ENCODE data around the gene SLC12A8.

The SLC12A8 gene

GRCh38 chr3:125107861-125108567 lies 104.5 kb downstream of the SLC12A8 start:
- DNase-seq: no peak
- POLR2A ChIA-PET: interaction anchor here (0.6 kb wide), 1 partner anchor 64 kb away, joined by 3 read pairs; no protein-coding TSS in a partner anchor
- Histone ChIP-seq H3K27ac (ENCODE audit: insufficient read depth in 1 of 2, low read depth in 1 of 2, low read length in 2 of 2, poor library complexity in 1 of 2, severe bottlenecking in 2 of 2) (no peak overlapping the region), H3K27me3 (replicated peaks in 2 of 5; ENCODE audit: control insufficient read depth in 4 of 5, insufficient read depth in 5 of 5, low read length in 4 of 5) (no peaks in the 10 kb centered on the region), H3K4me3 (ENCODE audit: control insufficient read depth in 1 of 7, extremely low read depth in 1 of 7, insufficient read depth in 4 of 7, low read depth in 2 of 7, low read length in 6 of 7) (no peak overlapping the region), H3K36me3 (ENCODE audit: control insufficient read depth in 4 of 4, insufficient read depth in 4 of 4, low read length in 3 of 4) (no peaks in the 10 kb centered on the region), H3K4me1 (ENCODE audit: control extremely low read depth in 1 of 4, control insufficient read depth in 4 of 4, insufficient read depth in 4 of 4, low read length in 3 of 4) (no peaks in the 10 kb centered on the region), H3K9me3 (ENCODE audit: control extremely low read depth in 1 of 5, control insufficient read depth in 4 of 5, insufficient read depth in 2 of 5, low read depth in 1 of 5, low read length in 4 of 5) (no peaks in the 10 kb centered on the region)
- 84% methylated on average over 12 of the region's 13 CpGs for WGBS (ENCODE audit: insufficient coverage)
- CTCF ChIA-PET: interaction anchor here (0.6 kb wide), 2 partner anchors 13 to 31 kb away, joined by 3 to 4 read pairs; no protein-coding TSS in a partner anchor

GRCh38 chr3:125107363-125107762 lies 105.2 kb downstream of the SLC12A8 start:
- ChIA-PET POLR2A (no interaction called here), CTCF (no interaction called here)
- WGBS (ENCODE audit: insufficient coverage): 93% methylated on average over 2 of the region's 3 CpGs
- Histone ChIP-seq H3K27me3 (replicated peaks in 2 of 5; ENCODE audit: control insufficient read depth in 4 of 5, insufficient read depth in 5 of 5, low read length in 4 of 5) (no peaks in the 10 kb centered on the region), H3K27ac (ENCODE audit: insufficient read depth in 1 of 2, low read depth in 1 of 2, low read length in 2 of 2, poor library complexity in 1 of 2, severe bottlenecking in 2 of 2) (no peak overlapping the region), H3K9me3 (ENCODE audit: control extremely low read depth in 1 of 5, control insufficient read depth in 4 of 5, insufficient read depth in 2 of 5, low read depth in 1 of 5, low read length in 4 of 5) (no peaks in the 10 kb centered on the region), H3K36me3 (ENCODE audit: control insufficient read depth in 4 of 4, insufficient read depth in 4 of 4, low read length in 3 of 4) (no peaks in the 10 kb centered on the region), H3K4me1 (ENCODE audit: control extremely low read depth in 1 of 4, control insufficient read depth in 4 of 4, insufficient read depth in 4 of 4, low read length in 3 of 4) (no peaks in the 10 kb centered on the region), H3K4me3 (ENCODE audit: control insufficient read depth in 1 of 7, extremely low read depth in 1 of 7, insufficient read depth in 4 of 7, low read depth in 2 of 7, low read length in 6 of 7) (no peak overlapping the region)
- DNase-seq: no peak

GRCh38 chr3:125105116-125105515 lies 107.4 kb downstream of the SLC12A8 start:
- CTCF ChIA-PET: no interaction called here
- no peak for DNase-seq
- WGBS (ENCODE audit: insufficient coverage): 100% methylated on average over 1 of the region's 1 CpG
- H3K36me3 ChIP-seq (ENCODE audit: control insufficient read depth in 4 of 4, insufficient read depth in 4 of 4, low read length in 3 of 4): no peaks in the 10 kb centered on the region
- H3K27ac ChIP-seq (ENCODE audit: insufficient read depth in 1 of 2, low read depth in 1 of 2, low read length in 2 of 2, poor library complexity in 1 of 2, severe bottlenecking in 2 of 2): no peak overlapping the region
- no peak overlapping the region for H3K4me3 ChIP-seq (ENCODE audit: control insufficient read depth in 1 of 7, extremely low read depth in 1 of 7, insufficient read depth in 4 of 7, low read depth in 2 of 7, low read length in 6 of 7)
- POLR2A ChIA-PET: no interaction called here
- no peaks in the 10 kb centered on the region for H3K9me3 ChIP-seq (ENCODE audit: control extremely low read depth in 1 of 5, control insufficient read depth in 4 of 5, insufficient read depth in 2 of 5, low read depth in 1 of 5, low read length in 4 of 5)
- no peaks in the 10 kb centered on the region for H3K27me3 ChIP-seq (replicated peaks in 2 of 5; ENCODE audit: control insufficient read depth in 4 of 5, insufficient read depth in 5 of 5, low read length in 4 of 5)
- H3K4me1 ChIP-seq (ENCODE audit: control extremely low read depth in 1 of 4, control insufficient read depth in 4 of 4, insufficient read depth in 4 of 4, low read length in 3 of 4): no peaks in the 10 kb centered on the region

- Histone ChIP-seq H3K9me3 (ENCODE audit: control extremely low read depth in 1 of 5, control insufficient read depth in 4 of 5, insufficient read depth in 2 of 5, low read depth in 1 of 5, low read length in 4 of 5) (peaks cover 0 to 3% (median 0%) of the 10 kb centered on the region in 5 experiments), H3K36me3 (ENCODE audit: control insufficient read depth in 4 of 4, insufficient read depth in 4 of 4, low read length in 3 of 4) (no peaks in the 10 kb centered on the region), H3K27ac (ENCODE audit: insufficient read depth in 1 of 2, low read depth in 1 of 2, low read length in 2 of 2, poor library complexity in 1 of 2, severe bottlenecking in 2 of 2) (no peak overlapping the region), H3K4me3 (ENCODE audit: control insufficient read depth in 1 of 7, extremely low read depth in 1 of 7, insufficient read depth in 4 of 7, low read depth in 2 of 7, low read length in 6 of 7) (no peak overlapping the region), H3K4me1 (ENCODE audit: control extremely low read depth in 1 of 4, control insufficient read depth in 4 of 4, insufficient read depth in 4 of 4, low read length in 3 of 4) (no peaks in the 10 kb centered on the region), H3K27me3 (replicated peaks in 2 of 5; ENCODE audit: control insufficient read depth in 4 of 5, insufficient read depth in 5 of 5, low read length in 4 of 5) (no peaks in the 10 kb centered on the region)
- CTCF ChIA-PET: no interaction called here
- no peak for DNase-seq
- POLR2A ChIA-PET: no interaction called here
- WGBS (ENCODE audit: insufficient coverage): no CpG with 5 or more reads among the region's 1 CpG
These were observed 107.9 kb downstream of the SLC12A8 start for GRCh38 chr3:125104639-125105038.

GRCh38 chr3:125103406-125103805 lies 109.1 kb downstream of the SLC12A8 start:
- Histone ChIP-seq H3K4me3 (ENCODE audit: control insufficient read depth in 1 of 7, extremely low read depth in 1 of 7, insufficient read depth in 4 of 7, low read depth in 2 of 7, low read length in 6 of 7) (no peak overlapping the region), H3K4me1 (ENCODE audit: control extremely low read depth in 1 of 4, control insufficient read depth in 4 of 4, insufficient read depth in 4 of 4, low read length in 3 of 4) (no peaks in the 10 kb centered on the region), H3K36me3 (ENCODE audit: control insufficient read depth in 4 of 4, insufficient read depth in 4 of 4, low read length in 3 of 4) (no peaks in the 10 kb centered on the region), H3K9me3 (ENCODE audit: control extremely low read depth in 1 of 5, control insufficient read depth in 4 of 5, insufficient read depth in 2 of 5, low read depth in 1 of 5, low read length in 4 of 5) (peaks cover 0 to 4% (median 3%) of the 10 kb centered on the region in 5 experiments), H3K27ac (ENCODE audit: insufficient read depth in 1 of 2, low read depth in 1 of 2, low read length in 2 of 2, poor library complexity in 1 of 2, severe bottlenecking in 2 of 2) (no peak overlapping the region), H3K27me3 (replicated peaks in 2 of 5; ENCODE audit: control insufficient read depth in 4 of 5, insufficient read depth in 5 of 5, low read length in 4 of 5) (no peaks in the 10 kb centered on the region)
- CTCF ChIA-PET: no interaction called here
- 100% methylated on average over 1 of the region's 1 CpG for WGBS (ENCODE audit: insufficient coverage)
- DNase-seq: no peak
- POLR2A ChIA-PET: interaction anchor here (0.6 kb wide), 1 partner anchor 318 kb away, joined by 3 read pairs; no protein-coding TSS in a partner anchor

GRCh38 chr3:125102470-125102869 lies 110.1 kb downstream of the SLC12A8 start:
- Histone ChIP-seq H3K4me3 (ENCODE audit: control insufficient read depth in 1 of 7, extremely low read depth in 1 of 7, insufficient read depth in 4 of 7, low read depth in 2 of 7, low read length in 6 of 7) (no peak overlapping the region), H3K4me1 (ENCODE audit: control extremely low read depth in 1 of 4, control insufficient read depth in 4 of 4, insufficient read depth in 4 of 4, low read length in 3 of 4) (no peaks in the 10 kb centered on the region), H3K36me3 (ENCODE audit: control insufficient read depth in 4 of 4, insufficient read depth in 4 of 4, low read length in 3 of 4) (no peaks in the 10 kb centered on the region), H3K27ac (ENCODE audit: insufficient read depth in 1 of 2, low read depth in 1 of 2, low read length in 2 of 2, poor library complexity in 1 of 2, severe bottlenecking in 2 of 2) (no peak overlapping the region), H3K9me3 (ENCODE audit: control extremely low read depth in 1 of 5, control insufficient read depth in 4 of 5, insufficient read depth in 2 of 5, low read depth in 1 of 5, low read length in 4 of 5) (peaks cover 0 to 4% (median 3%) of the 10 kb centered on the region in 5 experiments), H3K27me3 (replicated peaks in 2 of 5; ENCODE audit: control insufficient read depth in 4 of 5, insufficient read depth in 5 of 5, low read length in 4 of 5) (no peaks in the 10 kb centered on the region)
- ChIA-PET CTCF (no interaction called here), POLR2A (no interaction called here)
- DNase-seq: no peak
- WGBS (ENCODE audit: insufficient coverage): 96% methylated on average over 6 of the region's 6 CpGs

- 94% methylated on average over 2 of the region's 4 CpGs for WGBS (ENCODE audit: insufficient coverage)
- H3K9me3 ChIP-seq (ENCODE audit: control extremely low read depth in 1 of 5, control insufficient read depth in 4 of 5, insufficient read depth in 2 of 5, low read depth in 1 of 5, low read length in 4 of 5): peaks cover 0 to 4% (median 3%) of the 10 kb centered on the region in 5 experiments
- H3K4me1 ChIP-seq (ENCODE audit: control extremely low read depth in 1 of 4, control insufficient read depth in 4 of 4, insufficient read depth in 4 of 4, low read length in 3 of 4): no peaks in the 10 kb centered on the region
- CTCF ChIA-PET: no interaction called here
- H3K27me3 ChIP-seq (replicated peaks in 2 of 5; ENCODE audit: control insufficient read depth in 4 of 5, insufficient read depth in 5 of 5, low read length in 4 of 5): no peaks in the 10 kb centered on the region
- DNase-seq: no peak
- H3K27ac ChIP-seq (ENCODE audit: insufficient read depth in 1 of 2, low read depth in 1 of 2, low read length in 2 of 2, poor library complexity in 1 of 2, severe bottlenecking in 2 of 2): no peak overlapping the region
- no peak overlapping the region for H3K4me3 ChIP-seq (ENCODE audit: control insufficient read depth in 1 of 7, extremely low read depth in 1 of 7, insufficient read depth in 4 of 7, low read depth in 2 of 7, low read length in 6 of 7)
- POLR2A ChIA-PET: no interaction called here
- no peaks in the 10 kb centered on the region for H3K36me3 ChIP-seq (ENCODE audit: control insufficient read depth in 4 of 4, insufficient read depth in 4 of 4, low read length in 3 of 4)
These were observed 113.8 kb downstream of the SLC12A8 start for GRCh38 chr3:125098611-125099291.
